HG02885 (cell line): ENCODE results near the gene CCDC40.
"Not testable (repeated sequence)": the region's sequence is repeated elsewhere in the genome, so short reads cannot be mapped to it uniquely, and the experiment has no call there.

Source experiments
- ATAC-seq: cut with Tn5 transposase; IDR thresholded peaks from one replicate; pipeline ENCODE4 v1.9.1; 2021; ENCODE audit warnings: mild to moderate bottlenecking; ENCODE audit not compliant: unreplicated experiment, poor library complexity

Gene CCDC40

GRCh38 chr17:80035937-80036714 is at the start of gene CCDC40:
CCDC40 (plus strand) TSS chr17:80036642; CDS start chr17:80036663, 21 bp downstream.
- ATAC-seq: peak; percentile 76

GRCh38 chr17:79987187-79987934 is 49.1 kb upstream of the CCDC40 start:
- no peak for ATAC-seq

- no peak for ATAC-seq
Observed at GRCh38 chr17:79987935-79988184, 48.6 kb upstream of the CCDC40 start.

- no peak for ATAC-seq
Observed at GRCh38 chr17:79988185-79988971, 48.1 kb upstream of the CCDC40 start.

- ATAC-seq: no peak
Observed at GRCh38 chr17:79989106-79989835, 47.2 kb upstream of the CCDC40 start.

GRCh38 chr17:79990051-79990592 is 46.3 kb upstream of the CCDC40 start:
- no peak for ATAC-seq

- no peak for ATAC-seq
Observed at GRCh38 chr17:79990704-79991103, 45.7 kb upstream of the CCDC40 start.

- no peak for ATAC-seq
Observed at GRCh38 chr17:79991140-79991923, 45.1 kb upstream of the CCDC40 start.

- ATAC-seq: no peak
Observed at GRCh38 chr17:79991924-79992648, 44.4 kb upstream of the CCDC40 start.

GRCh38 chr17:79992649-79993389 is 43.6 kb upstream of the CCDC40 start:
- ATAC-seq: no peak

GRCh38 chr17:79993390-79994227 is 42.8 kb upstream of the CCDC40 start:
- ATAC-seq: peak; percentile 41

GRCh38 chr17:79994228-79994569 is 42.2 kb upstream of the CCDC40 start:
- ATAC-seq: not testable (repeated sequence)

GRCh38 chr17:79994602-79995001 is 41.8 kb upstream of the CCDC40 start:
- ATAC-seq: no peak

GRCh38 chr17:79995696-79996095 is 40.7 kb upstream of the CCDC40 start:
- ATAC-seq: no peak

- ATAC-seq: no peak
Observed at GRCh38 chr17:79996291-79996690, 40.2 kb upstream of the CCDC40 start.

GRCh38 chr17:79997011-79997660 is 39.3 kb upstream of the CCDC40 start:
- ATAC-seq: no peak

- ATAC-seq: no peak
Observed at GRCh38 chr17:80000136-80000535, 36.3 kb upstream of the CCDC40 start.
